HG03025 (cell line): ENCODE data around the gene GLB1L2.

Source experiments
- ATAC-seq: cut with Tn5 transposase; IDR thresholded peaks from one replicate; pipeline ENCODE4 v1.9.1; 2021; ENCODE audit warnings: mild to moderate bottlenecking, moderate library complexity; ENCODE audit not compliant: unreplicated experiment, low FRiP score

The GLB1L2 gene

DNA sequence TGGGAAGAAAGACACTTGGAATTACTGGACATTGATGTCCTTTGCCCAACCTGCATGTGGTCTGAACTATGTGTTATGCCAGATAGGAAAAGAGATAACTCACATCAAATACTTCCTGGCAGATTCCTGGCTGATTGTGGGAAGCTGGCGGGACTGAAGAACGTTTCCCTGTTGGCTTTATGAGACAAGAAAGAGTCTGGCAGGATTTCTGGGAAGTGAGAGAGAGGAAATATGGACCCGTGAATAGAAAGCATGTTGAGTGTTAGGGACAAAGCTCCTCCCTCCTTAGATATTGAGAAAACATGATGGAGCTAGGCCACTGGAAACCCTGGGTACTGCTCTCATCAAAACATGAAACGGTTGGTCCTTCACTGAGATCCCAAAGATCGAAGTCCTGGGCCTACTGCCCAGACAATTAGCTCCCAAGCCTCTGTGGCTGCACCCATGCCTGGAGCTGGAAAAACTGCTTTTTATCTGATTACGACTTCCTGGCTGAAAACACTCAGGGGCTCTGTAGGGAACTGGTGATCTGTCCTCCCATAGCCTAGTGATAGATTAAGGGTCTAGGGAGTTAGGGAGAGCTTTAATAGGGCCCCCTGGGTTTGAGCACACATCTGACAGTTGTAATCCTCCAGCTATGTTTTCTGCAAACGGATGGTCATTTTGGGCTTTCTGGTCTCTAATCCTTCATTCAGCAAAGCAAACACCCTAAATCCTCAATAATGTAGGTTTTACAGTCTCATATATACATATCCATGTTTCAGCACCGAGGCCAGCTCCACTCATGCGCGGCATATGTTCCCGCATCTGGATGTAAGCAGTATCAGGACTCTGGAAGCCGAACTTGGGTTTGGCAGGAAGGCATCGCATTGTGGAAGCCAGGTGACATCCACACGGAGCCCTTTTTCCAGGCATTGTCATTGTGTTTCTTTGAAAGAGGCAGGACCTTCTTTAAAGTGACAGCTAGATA, 86.4 kb downstream of the GLB1L2 start:
- ATAC-seq = no peak

DNA sequence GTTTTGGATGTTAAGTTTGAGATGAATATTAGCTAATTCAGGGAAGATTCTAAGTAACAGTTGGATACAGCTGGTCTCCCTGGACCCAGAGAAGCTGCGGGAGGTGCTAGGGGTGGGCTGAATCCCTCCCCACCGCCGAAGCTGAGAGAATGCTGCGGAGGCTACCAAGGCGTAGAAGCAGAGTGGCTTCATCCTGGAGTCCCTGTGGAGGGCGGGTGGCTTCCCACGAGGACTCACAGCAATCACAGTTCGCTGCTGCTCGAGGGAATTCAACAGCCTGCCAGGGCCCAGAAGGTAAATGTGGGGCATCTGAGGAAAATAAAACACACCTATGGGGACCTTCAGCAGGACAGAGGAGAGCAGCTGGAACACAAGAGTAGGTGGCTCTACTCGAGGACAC, 91.3 kb downstream of the GLB1L2 start:
- ATAC-seq = no peak

DNA sequence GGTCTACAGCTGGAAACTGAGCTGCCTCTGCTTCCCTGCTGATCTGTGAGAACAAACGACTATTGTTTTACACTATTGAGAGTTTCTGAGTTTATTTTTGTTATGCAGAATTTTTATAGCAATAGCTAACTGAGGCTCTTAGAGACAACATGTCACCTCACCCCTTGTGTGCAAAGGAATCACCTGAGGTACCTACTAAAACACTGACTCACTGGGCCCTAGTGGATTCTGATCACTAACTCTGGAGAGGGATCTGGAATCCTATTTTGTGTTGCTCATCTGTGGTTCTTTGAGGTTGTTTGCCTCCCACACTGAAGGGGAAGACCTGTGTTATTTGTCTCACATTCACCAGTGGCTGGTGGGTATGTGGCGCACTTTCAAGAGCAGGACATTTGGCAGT, 93.6 kb downstream of the GLB1L2 start:
- ATAC-seq = no peak
